Activated CD4-positive, alpha-beta T cell treated with anti-CD3 and anti-CD28 coated beads for 36 hours (primary cell): Measurements from ENCODE around the gene LRRC59. TPM values are rescaled to one million over a fixed set of nuclear protein-coding genes. Genes with fewer than 3 reads are reported as not detected.
"Not testable (repeated sequence)": the region's sequence is repeated elsewhere in the genome, so short reads cannot be mapped to it uniquely, and the experiment has no call there.

Experiments
- ATAC-seq: fragments of 200-7000 bp; cut with Tn5 transposase; one replicate; pipeline ENCODE4 v1.10.0; 2021; ENCODE audit warnings: mild to moderate bottlenecking, moderate library complexity
- CTCF ChIA-PET: fragments of 350-600 bp; sonication (Branson Sonifier 250); formaldehyde crosslinking; loops from one replicate; lab custom pipeline; 2021; ENCODE audit warnings: antibody characterized with exemption; lab: Charles Lee
- POLR2A ChIA-PET: fragments of 350-600 bp; sonication (Branson Sonifier 250); formaldehyde crosslinking; loops from one replicate; lab custom pipeline; 2021; ENCODE audit warnings: antibody characterized with exemption, inconsistent platforms; lab: Charles Lee
- DNase-seq: peaks from one replicate; pipeline ENCODE4 v3.0.0-alpha.2; 2020
- H3K27ac Mint-ChIP-seq: one replicate; pipeline ENCODE4 v1.8.0; 2021; ENCODE audit warnings: mixed read lengths
- H3K27me3 Mint-ChIP-seq: one replicate; pipeline ENCODE4 v1.8.0; 2021; ENCODE audit warnings: mixed read lengths
- H3K36me3 Mint-ChIP-seq: one replicate; pipeline ENCODE4 v1.8.0; 2021; ENCODE audit warnings: low read depth, mixed read lengths
- H3K4me1 Mint-ChIP-seq: one replicate; pipeline ENCODE4 v1.8.0; 2021; ENCODE audit warnings: mixed read lengths
- H3K4me3 Mint-ChIP-seq: one replicate; pipeline ENCODE4 v1.8.0; 2021; ENCODE audit warnings: mild to moderate bottlenecking, moderate library complexity, mixed read lengths
- H3K9me3 Mint-ChIP-seq: one replicate; pipeline ENCODE4 v1.8.0; 2021; ENCODE audit warnings: low read depth, mixed read lengths
- intact Hi-C, 2 experiments: fragments of 100-400 bp; cut with DNase I in 1 of 2; cut with micrococcal nuclease in 1 of 2; formaldehyde crosslinking; loops; one replicate each; pipeline versions ENCODE4 v1.14.2 to v1.15.1; 2022 to 2024; cut with DNase I, micrococcal nuclease
- total RNA-seq, 2 experiments: library from RNA; stranded (reverse); gene quantifications; one replicate each; pipeline ENCODE4 v1.2.3, GENCODE V29; 2021

Gene LRRC59
- total RNA-seq, 2 experiments from 2014 or later, result 74.4 to 82.7 TPM

DNA sequence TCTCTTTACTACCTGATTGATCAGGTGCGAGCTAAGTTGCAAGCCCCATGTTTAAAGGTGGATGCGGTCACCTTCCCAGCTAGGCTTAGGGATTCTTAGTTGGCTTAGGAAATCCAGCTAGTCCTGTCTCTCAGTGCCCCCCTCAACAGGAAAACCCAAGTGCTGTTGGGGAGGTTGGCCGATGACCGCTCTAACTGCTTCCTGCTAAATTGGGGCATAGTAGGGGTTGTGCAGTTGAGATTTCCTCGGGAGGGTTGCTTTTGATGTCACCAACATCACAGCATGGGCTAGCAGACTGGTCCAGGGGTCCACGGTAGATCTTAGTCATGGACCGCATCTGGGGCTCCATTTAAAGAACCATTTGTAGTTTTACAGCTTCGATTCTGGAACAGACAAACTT is 2.3 kb upstream of the LRRC59 start:
- CTCF ChIA-PET, result interaction anchor here (1.3 to 3.9 kb wide), 2 partner anchors 37 to 50 kb away, joined by 4 to 53 read pairs; no protein-coding TSS in a partner anchor
- H3K27ac Mint-ChIP-seq, H3K4me3 Mint-ChIP-seq, H3K9me3 Mint-ChIP-seq, ATAC-seq, POLR2A ChIA-PET, H3K27me3 Mint-ChIP-seq: not testable (repeated sequence)
- peak; percentile 13 for DNase-seq
- peaks cover 13% of the 10 kb centered on the region for H3K36me3 Mint-ChIP-seq
- intact Hi-C loops, result loop anchor here in 1 of 2 experiments (5.0 kb wide), 1 partner anchor 37 kb away; no protein-coding TSS in a partner anchor
- H3K4me1 Mint-ChIP-seq, result peaks cover 23% of the 10 kb centered on the region

DNA sequence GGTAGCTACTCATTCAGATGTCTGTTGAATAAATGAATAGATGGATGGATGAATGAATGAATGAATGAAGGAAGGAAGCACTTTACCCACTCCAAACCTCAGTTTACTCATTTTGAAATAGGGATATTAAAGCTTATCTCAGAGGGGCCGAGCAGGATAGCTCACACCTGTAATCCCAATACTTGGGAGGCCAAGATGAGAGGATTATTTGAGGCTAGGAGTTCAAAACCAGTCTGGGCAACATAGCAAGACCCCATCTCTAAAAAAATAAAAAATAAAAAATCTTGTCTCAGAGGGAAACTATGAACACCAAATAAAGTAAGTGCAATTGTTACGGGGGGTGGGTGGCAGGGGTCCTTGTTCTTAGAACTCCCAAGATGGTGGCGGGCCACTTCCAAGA is 1.3 kb upstream of the LRRC59 start:
- POLR2A ChIA-PET, H3K27ac Mint-ChIP-seq, DNase-seq, H3K9me3 Mint-ChIP-seq, ATAC-seq, H3K4me3 Mint-ChIP-seq, H3K27me3 Mint-ChIP-seq: not testable (repeated sequence)
- intact Hi-C loops, result loop anchor here in 1 of 2 experiments (5.0 kb wide), 1 partner anchor 36 kb away; no protein-coding TSS in a partner anchor
- peaks cover 22% of the 10 kb centered on the region for H3K36me3 Mint-ChIP-seq
- CTCF ChIA-PET, result interaction anchor here (0.6 to 3.9 kb wide), 14 partner anchors 9 to 166 kb away, joined by 3 to 53 read pairs (median 8); partner anchors contain the start of genes ACSF2, EME1, MRPL27 and RSAD1
- peaks cover 29% of the 10 kb centered on the region for H3K4me1 Mint-ChIP-seq

DNA sequence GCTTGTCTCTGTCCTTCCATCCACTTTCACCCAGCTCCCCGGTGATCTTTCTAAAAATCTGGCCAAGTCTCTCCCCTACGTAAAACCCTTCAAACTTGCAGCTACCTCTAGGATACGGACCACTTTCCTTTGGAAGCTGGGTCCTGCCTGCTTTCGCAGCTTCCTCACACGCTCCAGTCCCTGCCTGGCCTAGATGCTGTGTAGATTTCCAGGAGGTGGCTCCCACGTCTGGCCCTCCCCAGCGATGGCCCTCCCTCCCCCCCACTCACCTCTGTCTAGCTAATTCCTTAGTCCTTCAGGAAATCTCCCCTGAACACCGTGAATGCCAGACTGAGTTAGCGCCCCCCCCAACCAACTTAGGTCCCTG is 579 bp upstream of the LRRC59 start:
- ATAC-seq (no peak), DNase-seq (no peak)
- peaks cover 33% of the 10 kb centered on the region for H3K4me1 Mint-ChIP-seq
- H3K4me3 Mint-ChIP-seq, result peak overlapping the region; percentile 93
- ChIA-PET POLR2A (interaction anchor here (0.7 to 1.2 kb wide), 8 partner anchors 13 to 80 kb away, joined by 3 to 5 read pairs (median 4); partner anchors contain the start of gene XYLT2), CTCF (interaction anchor here (0.5 to 3.9 kb wide), 35 partner anchors 9 to 547 kb away, joined by 3 to 53 read pairs (median 4); partner anchors contain the start of genes ACSF2, EME1, MRPL27 and RSAD1)
- intact Hi-C loops, result loop anchor here (1.0 to 5.0 kb wide), 11 partner anchors 23 to 310 kb away; partner anchors contain the start of genes ACSF2 (in 1 of the 2), ANKRD40 (in 1 of the 2), EME1 (in 1 of the 2) and MRPL27 (in 1 of the 2)
- H3K27me3 Mint-ChIP-seq, result no peaks in the 10 kb centered on the region
- no peaks in the 10 kb centered on the region for H3K9me3 Mint-ChIP-seq
- peak overlapping the region; percentile 70 for H3K27ac Mint-ChIP-seq
- H3K36me3 Mint-ChIP-seq, result peaks cover 29% of the 10 kb centered on the region

DNA sequence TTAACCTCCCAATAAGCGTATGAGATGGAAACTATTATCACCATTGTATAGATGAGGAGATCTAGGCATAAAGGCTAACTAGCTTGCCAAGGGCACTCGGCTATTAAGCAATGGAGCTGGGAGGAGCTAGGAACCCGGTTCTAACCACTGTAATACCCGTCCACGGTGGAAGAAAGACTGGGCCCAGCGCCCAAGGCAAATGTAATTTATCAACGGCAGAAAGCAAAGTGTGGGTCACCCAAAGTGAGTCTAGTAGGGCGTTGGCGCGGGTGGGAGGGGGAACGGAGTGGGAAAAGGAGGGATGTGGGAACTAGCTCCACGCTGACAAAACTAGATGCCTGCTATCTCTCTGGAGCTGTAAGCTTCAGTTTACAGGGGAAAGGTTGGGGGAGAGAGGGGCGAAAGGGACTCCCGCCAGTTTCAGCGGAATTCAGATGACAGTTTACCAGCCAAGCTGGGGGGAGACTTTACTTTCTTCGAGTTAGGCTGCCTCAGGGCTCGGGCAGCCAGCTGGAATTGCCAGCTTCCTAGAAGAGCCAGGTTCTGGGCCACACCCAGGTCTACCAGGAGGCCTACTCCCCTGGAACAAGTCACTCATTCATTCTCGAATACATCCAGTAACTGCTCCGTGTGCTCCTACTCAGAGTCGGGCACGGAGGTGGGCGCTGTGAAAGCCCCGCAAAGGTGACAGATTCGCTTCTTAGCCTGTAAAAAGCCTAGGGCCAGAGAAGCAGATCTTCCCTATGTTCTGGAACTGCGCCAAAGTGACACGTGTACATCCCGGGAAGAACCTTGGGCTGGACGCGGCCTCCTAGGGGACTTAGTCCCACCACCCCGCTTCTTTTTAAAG is 837 bp downstream of the LRRC59 start:
- intact Hi-C loops, result loop anchor here (1.0 to 5.0 kb wide), 11 partner anchors 23 to 312 kb away; partner anchors contain the start of genes ACSF2 (in 1 of the 2), ANKRD40 (in 1 of the 2), EME1 (in 1 of the 2) and MRPL27 (in 1 of the 2)
- Mint-ChIP-seq H3K36me3 (peaks cover 37% of the 10 kb centered on the region), H3K27me3 (no peaks in the 10 kb centered on the region), H3K4me3 (peak overlapping the region; percentile 93), H3K4me1 (peaks cover 33% of the 10 kb centered on the region), H3K9me3 (no peaks in the 10 kb centered on the region), H3K27ac (peak overlapping the region; percentile 88)
- POLR2A ChIA-PET, result interaction anchor here (0.6 to 1.3 kb wide), 6 partner anchors 11 to 50 kb away, joined by 3 to 5 read pairs (median 4); partner anchors contain the start of gene XYLT2
- peak; percentile 51 for ATAC-seq
- DNase-seq, result peak; percentile 47
- CTCF ChIA-PET, result interaction anchor here (0.5 to 3.9 kb wide), 30 partner anchors 8 to 747 kb away, joined by 3 to 53 read pairs (median 4); partner anchors contain the start of genes ACSF2, CHAD, EME1 and MRPL27

DNA sequence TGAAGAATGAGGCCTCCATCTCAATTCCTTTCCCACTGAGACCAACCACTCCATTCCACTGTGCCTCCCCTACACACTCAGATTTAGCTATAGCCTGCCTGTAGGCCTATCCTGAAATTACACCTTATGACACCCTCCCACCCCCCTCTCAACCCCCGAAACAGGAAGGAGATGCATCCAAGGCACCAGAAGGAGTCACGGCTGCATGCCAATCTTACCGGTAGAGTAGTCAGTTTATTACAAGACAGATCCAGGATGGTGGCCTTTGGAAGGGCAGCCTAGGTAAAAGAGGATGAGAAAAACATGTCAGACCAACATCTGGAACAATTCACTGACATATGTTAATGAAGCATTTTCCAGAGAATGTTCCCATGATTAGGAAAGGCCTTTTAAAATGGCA is 2.6 kb downstream of the LRRC59 start:
- H3K27me3 Mint-ChIP-seq, result no peaks in the 10 kb centered on the region
- ChIA-PET POLR2A (interaction anchor here (0.8 kb wide), 1 partner anchor 31 kb away, joined by 10 read pairs; no protein-coding TSS in a partner anchor), CTCF (interaction anchor here (0.9 kb wide), 1 partner anchor 15 kb away, joined by 3 read pairs; no protein-coding TSS in a partner anchor)
- ATAC-seq (no peak), DNase-seq (no peak)
- intact Hi-C loops, result loop anchor here in 1 of 2 experiments (5.0 kb wide), 1 partner anchor 32 kb away; no protein-coding TSS in a partner anchor
- peaks cover 47% of the 10 kb centered on the region for H3K36me3 Mint-ChIP-seq
- peak overlapping the region; percentile 88 for H3K27ac Mint-ChIP-seq
- no peaks in the 10 kb centered on the region for H3K9me3 Mint-ChIP-seq
- H3K4me1 Mint-ChIP-seq, result peaks cover 33% of the 10 kb centered on the region
- peak overlapping the region; percentile 93 for H3K4me3 Mint-ChIP-seq

DNA sequence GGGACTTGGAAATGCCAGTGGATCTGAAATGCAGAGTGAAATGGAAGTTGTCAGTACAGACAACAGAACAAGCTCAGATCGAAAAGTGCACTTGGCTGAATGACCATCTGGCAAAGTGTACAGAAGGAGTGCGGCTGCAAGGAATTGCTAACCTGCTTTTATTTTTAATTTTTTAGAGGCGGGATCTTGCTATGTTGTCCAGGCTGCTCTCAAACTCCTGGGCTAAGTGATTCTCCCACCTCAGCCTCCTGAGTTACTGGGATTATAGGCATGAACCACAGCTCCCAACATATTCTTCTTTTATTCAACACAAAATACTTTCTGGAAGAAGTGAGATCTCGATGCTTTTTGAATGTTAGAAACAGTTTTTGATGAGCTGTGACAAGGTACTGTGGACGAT is 3.6 kb downstream of the LRRC59 start:
- POLR2A ChIA-PET, result interaction anchor here (0.8 kb wide), 1 partner anchor 30 kb away, joined by 10 read pairs; no protein-coding TSS in a partner anchor

DNA sequence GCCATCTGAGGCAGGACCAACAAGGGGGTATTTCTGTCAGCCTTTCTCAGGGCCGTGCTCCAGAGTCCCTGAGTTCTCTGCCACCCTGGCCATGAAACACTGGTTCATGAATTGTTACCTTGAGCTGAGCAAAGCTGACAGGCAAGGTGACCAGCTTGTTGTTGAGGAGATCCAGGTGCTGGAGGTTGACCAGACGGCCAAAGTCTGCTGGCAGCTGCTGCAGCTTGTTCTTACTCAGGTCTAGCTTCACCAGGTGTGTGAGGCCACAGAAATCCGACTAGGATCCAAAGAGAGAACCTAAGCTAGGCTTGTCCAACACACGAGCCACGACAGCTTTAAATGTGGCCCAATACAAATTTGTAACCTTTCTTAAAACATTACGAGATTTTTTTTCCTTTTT is 4.7 kb downstream of the LRRC59 start:
- H3K4me1 Mint-ChIP-seq, result peaks cover 30% of the 10 kb centered on the region
- no peaks in the 10 kb centered on the region for H3K27me3 Mint-ChIP-seq
- peaks cover 61% of the 10 kb centered on the region for H3K36me3 Mint-ChIP-seq
- CTCF ChIA-PET, result interaction anchor here (0.6 to 1.5 kb wide), 3 partner anchors 30 to 1451 kb away, joined by 3 to 6 read pairs (median 5); no protein-coding TSS in a partner anchor
- ATAC-seq (no peak), DNase-seq (no peak)
- H3K9me3 Mint-ChIP-seq, result no peaks in the 10 kb centered on the region
- H3K4me3 Mint-ChIP-seq, result no peak overlapping the region
- intact Hi-C loops, result no loop called here
- H3K27ac Mint-ChIP-seq, result no peak overlapping the region
- POLR2A ChIA-PET, result interaction anchor here (0.7 to 0.9 kb wide), 2 partner anchors 19 to 150 kb away, joined by 3 to 4 read pairs; no protein-coding TSS in a partner anchor

More for the DNA sequence above, 3.6 kb downstream of the LRRC59 start:
- H3K27me3 Mint-ChIP-seq, result no peaks in the 10 kb centered on the region
- no peak for DNase-seq
- CTCF ChIA-PET, result interaction anchor here (0.9 to 1.5 kb wide), 2 partner anchors 14 to 31 kb away, joined by 3 to 6 read pairs; no protein-coding TSS in a partner anchor
- H3K4me3 Mint-ChIP-seq, result no peak overlapping the region
- intact Hi-C loops, result no loop called here
- peaks cover 33% of the 10 kb centered on the region for H3K4me1 Mint-ChIP-seq
- no peaks in the 10 kb centered on the region for H3K9me3 Mint-ChIP-seq
- ATAC-seq, result no peak
- peaks cover 50% of the 10 kb centered on the region for H3K36me3 Mint-ChIP-seq
- H3K27ac Mint-ChIP-seq, result peak overlapping the region; percentile 37

DNA sequence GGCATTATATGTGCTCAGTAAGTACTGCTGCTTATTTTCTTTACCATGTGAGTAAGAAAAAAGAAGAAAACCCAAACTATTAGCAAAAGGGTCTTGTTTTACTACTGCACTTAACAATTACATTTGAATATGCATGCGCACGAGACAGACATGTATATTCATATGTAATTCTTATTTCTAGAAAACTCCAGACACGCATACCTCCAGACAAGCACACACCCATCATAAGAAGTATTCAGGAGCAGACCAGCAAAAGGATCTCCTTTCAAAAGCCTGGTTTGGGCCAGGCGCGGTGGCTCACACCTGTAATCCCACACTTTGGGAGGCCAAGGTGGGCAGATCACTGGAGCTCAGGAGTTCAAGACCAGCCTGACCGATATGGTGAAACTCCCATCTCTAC is 7.8 kb downstream of the LRRC59 start:
- CTCF ChIA-PET, result interaction anchor here (1.1 to 2.5 kb wide), 3 partner anchors 8 to 28 kb away, joined by 3 to 20 read pairs (median 9); partner anchors contain the start of gene LRRC59
- POLR2A ChIA-PET, result no interaction called here
- H3K27me3 Mint-ChIP-seq, result no peaks in the 10 kb centered on the region
- H3K9me3 Mint-ChIP-seq, result no peaks in the 10 kb centered on the region
- peaks cover 77% of the 10 kb centered on the region for H3K36me3 Mint-ChIP-seq
- H3K4me3 Mint-ChIP-seq, result no peak overlapping the region
- H3K27ac Mint-ChIP-seq, result no peak overlapping the region
- intact Hi-C loops, result no loop called here
- no peak for ATAC-seq
- peaks cover 9% of the 10 kb centered on the region for H3K4me1 Mint-ChIP-seq
- DNase-seq, result no peak

DNA sequence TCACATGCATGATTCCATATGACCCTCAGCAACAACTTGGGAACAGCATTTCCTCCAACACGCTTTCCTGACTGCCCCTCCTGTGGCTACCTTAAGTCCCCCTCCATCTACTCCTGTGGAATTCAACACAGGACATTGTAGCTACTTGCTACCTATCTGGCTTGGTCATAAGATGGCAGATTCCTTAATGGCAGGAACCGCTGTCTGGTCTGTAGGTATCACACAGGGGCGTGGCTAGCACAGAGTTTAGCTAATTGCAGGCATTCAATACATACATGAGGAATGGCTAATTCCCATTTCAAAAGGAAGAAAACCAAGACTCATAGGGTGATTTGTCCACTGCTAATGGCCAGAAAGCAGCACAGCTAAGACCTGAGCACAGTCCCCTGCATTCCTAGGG is 8.6 kb downstream of the LRRC59 start:
- peaks cover 72% of the 10 kb centered on the region for H3K36me3 Mint-ChIP-seq
- H3K4me1 Mint-ChIP-seq, result peaks cover 4% of the 10 kb centered on the region
- POLR2A ChIA-PET, result no interaction called here
- H3K9me3 Mint-ChIP-seq, result no peaks in the 10 kb centered on the region
- CTCF ChIA-PET, result interaction anchor here (0.6 to 1.3 kb wide), 6 partner anchors 8 to 39 kb away, joined by 3 to 9 read pairs (median 3); partner anchors contain the start of gene LRRC59
- H3K27ac Mint-ChIP-seq, result no peak overlapping the region
- DNase-seq (no peak), ATAC-seq (no peak)
- intact Hi-C loops, result no loop called here
- no peaks in the 10 kb centered on the region for H3K27me3 Mint-ChIP-seq
- H3K4me3 Mint-ChIP-seq, result no peak overlapping the region

DNA sequence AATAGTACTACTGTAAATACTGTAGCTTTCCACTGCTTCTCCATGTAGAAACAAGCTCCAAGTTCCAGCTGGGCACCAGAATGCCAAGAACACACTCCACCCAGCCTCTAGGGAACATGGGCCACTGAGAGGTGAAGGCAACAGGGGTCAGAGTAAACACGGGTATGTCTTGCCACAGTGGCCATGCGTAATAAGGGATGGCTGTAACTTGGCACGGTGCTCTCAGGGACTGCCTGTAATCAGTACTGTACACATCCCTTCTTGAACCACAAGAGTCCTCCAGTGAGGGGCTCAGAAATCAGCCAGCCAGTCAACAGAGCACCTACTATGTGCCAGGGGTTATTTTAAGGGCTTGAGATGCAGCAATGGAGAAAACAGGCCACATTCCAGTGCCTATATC is 10.8 kb downstream of the LRRC59 start:
- intact Hi-C loops, result no loop called here
- Mint-ChIP-seq H3K4me3 (no peak overlapping the region), H3K4me1 (no peaks in the 10 kb centered on the region), H3K9me3 (no peaks in the 10 kb centered on the region), H3K36me3 (peaks cover 69% of the 10 kb centered on the region), H3K27ac (no peak overlapping the region), H3K27me3 (no peaks in the 10 kb centered on the region)
- ChIA-PET POLR2A (interaction anchor here (0.7 kb wide), 1 partner anchor 1900 kb away, joined by 4 read pairs; no protein-coding TSS in a partner anchor), CTCF (interaction anchor here (0.6 to 1.6 kb wide), 2 partner anchors 11 to 49 kb away, joined by 3 to 6 read pairs; partner anchors contain the start of gene LRRC59)
- ATAC-seq, result no peak
- DNase-seq, result no peak
